Stomach (tissue), 4 donors: ENCODE results near the gene PTPRK.

Experiments
- EP300 ChIP-seq: sonication (generic); formaldehyde crosslinking; IDR thresholded peaks from one replicate; pipeline ENCODE4 v1.6.1; 2017; ENCODE audit warnings: antibody characterized with exemption
- POLR2A ChIP-seq, 4 donors: fragments of 450-650 bp; IDR thresholded peaks; one replicate each; pipeline ENCODE4 v1.6.1; 2016; ENCODE audit warnings: antibody characterized with exemption in 4 of 4, control low read depth in 2 of 4, mild to moderate bottlenecking in 1 of 4, moderate library complexity in 1 of 4
- POLR2AphosphoS5 ChIP-seq, 3 donors: sonication (generic); formaldehyde crosslinking; IDR thresholded peaks; one replicate each; pipeline ENCODE4 v1.6.1; 2016; ENCODE audit warnings: antibody characterized with exemption in 3 of 3
- TF ChIP-seq, protein P1 (sequence below), 7 experiments: fragments of 450-650 bp in 4 of 7; fragments of 200-600 bp in 3 of 7; sonication (generic) in 3 of 7; IDR thresholded peaks; one replicate each; pipeline ENCODE4 v1.5.1; 2016 to 2019; ENCODE audit warnings: antibody characterized with exemption in 7 of 7, control low read depth in 2 of 7, mild to moderate bottlenecking in 1 of 7

DNA sequence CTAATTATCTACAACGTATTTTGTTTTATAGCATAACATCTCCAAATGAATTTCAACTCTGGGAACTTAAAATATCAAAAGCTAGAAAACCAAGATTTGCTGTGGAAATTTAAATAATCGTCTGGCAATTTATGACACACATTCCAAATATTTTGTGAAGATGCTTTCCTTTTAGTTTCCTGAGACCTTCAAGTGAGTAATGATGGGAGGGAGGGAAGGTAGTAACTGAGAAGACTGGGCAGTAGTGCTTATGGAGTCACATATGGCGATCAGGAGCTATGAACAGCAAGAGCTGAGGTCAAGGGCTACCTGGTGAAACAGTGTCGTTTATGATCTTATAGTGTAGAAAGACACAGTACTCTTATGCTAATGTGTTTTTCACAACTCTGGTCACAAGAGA is 441.4 kb downstream of the PTPRK start:
- TF ChIP-seq, protein P1, sequence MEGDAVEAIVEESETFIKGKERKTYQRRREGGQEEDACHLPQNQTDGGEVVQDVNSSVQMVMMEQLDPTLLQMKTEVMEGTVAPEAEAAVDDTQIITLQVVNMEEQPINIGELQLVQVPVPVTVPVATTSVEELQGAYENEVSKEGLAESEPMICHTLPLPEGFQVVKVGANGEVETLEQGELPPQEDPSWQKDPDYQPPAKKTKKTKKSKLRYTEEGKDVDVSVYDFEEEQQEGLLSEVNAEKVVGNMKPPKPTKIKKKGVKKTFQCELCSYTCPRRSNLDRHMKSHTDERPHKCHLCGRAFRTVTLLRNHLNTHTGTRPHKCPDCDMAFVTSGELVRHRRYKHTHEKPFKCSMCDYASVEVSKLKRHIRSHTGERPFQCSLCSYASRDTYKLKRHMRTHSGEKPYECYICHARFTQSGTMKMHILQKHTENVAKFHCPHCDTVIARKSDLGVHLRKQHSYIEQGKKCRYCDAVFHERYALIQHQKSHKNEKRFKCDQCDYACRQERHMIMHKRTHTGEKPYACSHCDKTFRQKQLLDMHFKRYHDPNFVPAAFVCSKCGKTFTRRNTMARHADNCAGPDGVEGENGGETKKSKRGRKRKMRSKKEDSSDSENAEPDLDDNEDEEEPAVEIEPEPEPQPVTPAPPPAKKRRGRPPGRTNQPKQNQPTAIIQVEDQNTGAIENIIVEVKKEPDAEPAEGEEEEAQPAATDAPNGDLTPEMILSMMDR (IDR thresholded peaks at IDR 0.05), result no peak
- no peak for TF ChIP-seq POLR2AphosphoS5 (IDR thresholded peaks at IDR 0.05)
- TF ChIP-seq POLR2A (IDR thresholded peaks at IDR 0.05), result no peak
- TF ChIP-seq EP300, result no peak
